Measurements from ENCODE around the gene POLRMT.
A peak's percentile ranks its signal among the peaks of the same experiment; 100 is the strongest.
"Not testable (repeated sequence)": the region's sequence is repeated elsewhere in the genome, so short reads cannot be mapped to it uniquely, and the experiment has no call there.

POLRMT gene

GRCh38 chr19:633068-633785, at the start of gene POLRMT:
TSS of gene POLRMT (minus strand) at chr19:633537. CDS start at chr19:633512, 25 bp downstream.
- peak; percentile 98 for DNase-seq (ENCODE audit: low spot score)

DNA sequence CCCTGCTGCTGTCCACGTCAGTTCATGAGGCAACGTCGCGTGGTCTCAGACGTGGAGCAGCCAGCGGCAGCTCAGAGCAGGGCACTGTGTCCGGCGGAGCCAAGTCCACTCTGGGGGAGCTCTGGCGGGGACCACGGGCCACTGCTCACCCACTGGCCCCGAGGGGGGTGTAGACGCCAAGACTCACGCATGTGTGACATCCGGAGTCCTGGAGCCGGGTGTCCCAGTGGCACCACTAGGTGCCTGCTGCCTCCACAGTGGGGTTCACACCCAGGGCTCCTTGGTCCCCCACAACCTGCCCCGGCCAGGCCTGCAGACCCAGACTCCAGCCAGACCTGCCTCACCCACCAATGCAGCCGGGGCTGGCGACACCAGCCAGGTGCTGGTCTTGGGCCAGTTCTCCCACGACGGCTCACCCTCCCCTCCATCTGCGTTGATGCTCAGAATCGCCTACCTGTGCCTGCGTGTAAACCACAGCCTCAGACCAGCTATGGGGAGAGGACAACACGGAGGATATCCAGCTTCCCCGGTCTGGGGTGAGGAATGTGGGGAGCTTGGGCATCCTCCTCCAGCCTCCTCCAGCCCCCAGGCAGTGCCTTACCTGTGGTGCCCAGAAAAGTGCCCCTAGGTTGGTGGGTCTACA, 49.5 kb upstream of the POLRMT start:
- DNase-seq (ENCODE audit: low spot score) = no peak

DNA sequence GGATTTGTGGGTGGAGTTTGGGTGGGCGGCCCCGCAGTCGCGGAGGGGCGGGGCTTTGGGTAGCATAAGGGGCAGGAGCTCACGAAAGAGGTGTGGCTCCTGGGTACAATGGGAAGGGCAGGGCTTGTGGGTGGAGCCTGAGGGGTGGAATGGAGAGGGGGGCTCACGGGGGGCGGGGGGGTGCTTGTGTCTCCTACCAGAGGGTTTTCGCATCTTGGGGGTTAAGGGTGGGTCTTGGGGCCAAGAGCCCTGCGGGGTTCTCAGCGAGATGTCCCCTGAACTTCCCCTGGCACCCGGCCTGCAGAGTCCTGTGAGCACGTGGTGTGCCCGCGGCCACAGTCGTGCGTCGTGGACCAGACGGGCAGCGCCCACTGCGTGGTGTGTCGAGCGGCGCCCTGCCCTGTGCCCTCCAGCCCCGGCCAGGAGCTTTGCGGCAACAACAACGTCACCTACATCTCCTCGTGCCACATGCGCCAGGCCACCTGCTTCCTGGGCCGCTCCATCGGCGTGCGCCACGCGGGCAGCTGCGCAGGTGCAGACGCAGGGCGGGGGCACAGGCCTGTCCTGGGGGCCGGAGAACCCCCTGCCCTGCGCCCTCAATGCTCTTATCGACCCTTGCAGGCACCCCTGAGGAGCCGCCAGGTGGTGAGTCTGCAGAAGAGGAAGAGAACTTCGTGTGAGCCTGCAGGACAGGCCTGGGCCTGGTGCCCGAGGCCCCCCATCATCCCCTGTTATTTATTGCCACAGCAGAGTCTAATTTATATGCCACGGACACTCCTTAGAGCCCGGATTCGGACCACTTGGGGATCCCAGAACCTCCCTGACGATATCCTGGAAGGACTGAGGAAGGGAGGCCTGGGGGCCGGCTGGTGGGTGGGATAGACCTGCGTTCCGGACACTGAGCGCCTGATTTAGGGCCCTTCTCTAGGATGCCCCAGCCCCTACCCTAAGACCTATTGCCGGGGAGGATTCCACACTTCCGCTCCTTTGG, 48.0 kb upstream of the POLRMT start:
- DNase-seq (ENCODE audit: low spot score) = no peak

DNA sequence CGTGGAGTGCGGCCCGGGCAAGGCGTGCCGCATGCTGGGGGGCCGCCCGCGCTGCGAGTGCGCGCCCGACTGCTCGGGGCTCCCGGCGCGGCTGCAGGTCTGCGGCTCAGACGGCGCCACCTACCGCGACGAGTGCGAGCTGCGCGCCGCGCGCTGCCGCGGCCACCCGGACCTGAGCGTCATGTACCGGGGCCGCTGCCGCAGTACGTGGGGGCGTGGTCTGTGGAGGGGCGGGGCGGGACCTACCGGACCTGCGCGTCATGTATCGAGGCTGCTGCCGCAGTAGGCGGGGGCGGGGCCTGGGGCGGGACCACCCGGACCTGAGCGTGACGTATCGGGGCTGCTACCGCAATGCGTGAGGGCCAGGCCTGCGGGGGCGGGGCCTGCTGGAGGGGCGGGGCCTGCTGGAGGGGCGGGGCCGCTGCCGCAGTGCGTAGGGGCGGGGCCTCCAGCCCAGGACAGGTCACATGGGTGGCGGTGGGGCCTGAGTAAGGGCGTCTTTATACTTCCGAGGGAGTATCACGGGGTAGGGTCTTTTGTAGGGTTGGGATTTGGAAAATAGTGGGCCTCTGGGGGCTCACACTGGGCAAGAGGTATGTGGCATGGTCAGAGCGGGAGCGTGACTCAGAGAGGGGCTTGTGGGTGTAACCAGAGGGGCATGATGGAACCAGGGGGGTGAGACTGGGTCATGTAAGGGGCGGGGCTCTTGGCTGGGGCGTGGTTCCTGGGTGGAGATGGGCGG, 47.1 kb upstream of the POLRMT start:
- peak; percentile 100 for DNase-seq (ENCODE audit: low spot score)

- DNase-seq (ENCODE audit: low spot score) = peak; percentile 77
Observed at GRCh38 chr19:679418-680286, 46.3 kb upstream of the POLRMT start.

DNA sequence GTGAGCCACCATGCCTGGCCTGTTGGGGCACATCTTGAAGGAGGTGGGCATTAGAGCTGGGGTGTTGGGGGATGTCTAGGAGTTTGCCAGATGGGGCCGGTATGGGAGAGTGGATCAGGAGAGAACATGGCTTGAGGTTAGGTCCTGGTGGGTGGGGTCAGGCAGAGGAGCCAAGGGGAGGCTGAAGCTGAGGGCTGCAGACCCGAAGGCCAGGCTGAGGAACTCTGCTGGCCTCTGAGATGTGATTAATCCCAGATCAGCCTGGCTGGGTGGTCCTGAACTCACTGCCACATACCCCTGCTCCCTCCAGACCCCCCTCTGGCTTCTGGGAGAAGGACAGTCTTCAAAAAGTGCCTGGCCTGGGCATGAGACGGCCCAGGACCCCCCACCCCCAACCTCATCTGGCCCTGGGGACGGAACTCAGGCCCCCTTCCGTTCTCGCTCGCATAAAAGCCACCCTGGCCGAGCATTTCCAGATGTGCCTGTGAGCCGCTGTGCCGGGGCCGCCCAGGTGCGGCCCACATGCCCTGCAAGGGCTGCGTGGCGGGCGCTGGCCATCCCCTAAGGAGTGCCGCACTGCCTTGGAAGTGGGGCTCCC, 45.6 kb upstream of the POLRMT start:
- DNase-seq (ENCODE audit: low spot score) = peak; percentile 59

DNA sequence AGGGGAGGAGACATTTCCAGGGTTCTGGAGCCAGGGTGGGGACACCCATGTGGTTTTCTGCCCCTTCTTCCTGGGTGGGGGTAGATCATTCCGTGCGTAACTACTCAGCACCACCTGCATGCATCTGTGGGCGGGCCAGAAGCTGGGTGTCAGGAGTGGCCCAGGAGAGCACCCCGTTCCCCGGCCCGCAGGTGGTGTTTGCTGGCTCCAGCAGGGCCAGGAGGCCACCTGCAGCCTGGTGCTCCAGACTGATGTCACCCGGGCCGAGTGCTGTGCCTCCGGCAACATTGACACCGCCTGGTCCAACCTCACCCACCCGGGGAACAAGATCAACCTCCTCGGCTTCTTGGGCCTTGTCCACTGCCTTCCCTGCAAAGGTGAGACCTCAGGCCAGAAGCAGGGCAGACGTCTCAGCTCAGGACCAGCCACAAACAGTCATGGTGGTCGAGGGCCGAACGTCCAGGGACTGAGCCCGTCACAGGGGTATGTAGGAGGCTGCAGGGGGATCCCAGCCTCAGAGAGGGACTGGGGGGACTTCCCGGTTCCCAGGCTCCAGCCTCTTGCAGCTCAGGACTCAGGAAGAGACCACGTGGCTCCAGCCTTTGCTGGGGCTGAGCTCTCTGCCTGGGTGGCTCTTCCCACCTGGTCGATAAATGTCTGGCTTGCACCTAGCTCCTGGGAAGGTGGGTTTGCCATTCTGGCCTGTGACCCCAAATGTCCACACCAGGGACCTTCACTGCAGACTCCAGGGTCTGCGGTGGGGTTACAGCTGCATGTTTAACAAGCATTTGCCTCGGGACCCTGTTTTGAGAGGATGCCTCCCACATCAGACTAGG, 44.5 kb upstream of the POLRMT start:
- DNase-seq (ENCODE audit: low spot score) = peak; percentile 47

DNA sequence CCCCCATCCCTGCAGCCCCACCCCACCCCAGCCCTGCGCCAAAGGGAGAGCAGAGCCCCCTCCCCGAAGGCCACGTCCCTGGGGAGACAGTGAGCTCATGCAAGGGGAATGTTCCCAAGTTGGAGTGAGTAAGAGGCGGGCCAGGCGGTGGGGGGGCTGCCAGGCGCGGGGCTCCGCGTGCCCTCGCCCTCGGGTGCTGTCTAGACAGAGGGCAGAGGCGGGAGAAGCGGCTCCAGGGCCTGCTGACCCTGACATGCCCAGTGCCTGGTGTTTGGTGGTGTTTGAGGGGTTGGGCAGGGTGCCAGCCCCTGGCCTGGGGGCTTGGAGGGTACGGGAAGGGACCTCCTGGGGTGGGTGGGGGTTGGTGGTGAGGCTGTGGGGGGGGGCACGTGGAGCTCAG, 43.9 kb upstream of the POLRMT start:
- DNase-seq (ENCODE audit: low spot score) = no peak

DNA sequence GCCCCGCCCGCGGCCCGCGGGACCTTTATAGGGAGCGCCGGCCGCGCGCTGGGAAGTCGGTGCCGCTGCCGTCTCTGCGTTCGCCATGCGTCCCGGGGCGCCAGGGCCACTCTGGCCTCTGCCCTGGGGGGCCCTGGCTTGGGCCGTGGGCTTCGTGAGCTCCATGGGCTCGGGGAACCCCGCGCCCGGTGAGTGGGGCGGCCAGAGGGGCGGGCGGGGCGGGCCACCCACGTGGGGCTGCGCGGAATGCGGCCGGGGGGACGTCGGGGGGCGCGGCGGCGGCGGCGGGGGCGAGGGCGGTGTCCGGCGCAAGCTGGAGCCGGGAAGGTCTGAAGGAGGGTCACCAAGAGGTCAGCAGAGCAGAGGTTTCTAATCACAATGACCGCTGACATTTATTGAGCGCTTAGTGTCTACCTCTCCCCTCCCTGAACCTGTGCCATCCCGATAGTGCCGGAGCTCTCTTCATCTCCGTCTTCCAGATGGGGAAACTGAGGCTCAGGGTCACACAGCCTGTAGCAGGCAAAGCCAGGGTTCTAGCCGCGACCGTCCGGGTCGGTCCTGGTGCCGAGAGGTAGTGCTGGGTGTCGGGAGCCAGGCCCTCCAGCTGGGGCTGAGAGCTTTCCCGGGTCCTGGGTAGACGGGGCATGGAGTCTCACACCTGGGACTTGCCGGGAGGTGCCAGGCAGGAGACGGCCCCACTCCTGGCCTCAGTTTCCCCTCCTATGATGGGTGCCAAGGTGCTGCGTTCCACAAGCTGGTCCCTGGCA, 43.2 kb upstream of the POLRMT start, which contains the start of gene FSTL3:
Gene FSTL3 (plus strand): TSS at position 54 of the 767 bp plus-strand sequence. CDS start 32 bp downstream, at position 86.
- peak; percentile 54 for DNase-seq (ENCODE audit: low spot score)

- DNase-seq (ENCODE audit: low spot score) = no peak
Observed at GRCh38 chr19:676007-676338, 42.6 kb upstream of the POLRMT start.

DNA sequence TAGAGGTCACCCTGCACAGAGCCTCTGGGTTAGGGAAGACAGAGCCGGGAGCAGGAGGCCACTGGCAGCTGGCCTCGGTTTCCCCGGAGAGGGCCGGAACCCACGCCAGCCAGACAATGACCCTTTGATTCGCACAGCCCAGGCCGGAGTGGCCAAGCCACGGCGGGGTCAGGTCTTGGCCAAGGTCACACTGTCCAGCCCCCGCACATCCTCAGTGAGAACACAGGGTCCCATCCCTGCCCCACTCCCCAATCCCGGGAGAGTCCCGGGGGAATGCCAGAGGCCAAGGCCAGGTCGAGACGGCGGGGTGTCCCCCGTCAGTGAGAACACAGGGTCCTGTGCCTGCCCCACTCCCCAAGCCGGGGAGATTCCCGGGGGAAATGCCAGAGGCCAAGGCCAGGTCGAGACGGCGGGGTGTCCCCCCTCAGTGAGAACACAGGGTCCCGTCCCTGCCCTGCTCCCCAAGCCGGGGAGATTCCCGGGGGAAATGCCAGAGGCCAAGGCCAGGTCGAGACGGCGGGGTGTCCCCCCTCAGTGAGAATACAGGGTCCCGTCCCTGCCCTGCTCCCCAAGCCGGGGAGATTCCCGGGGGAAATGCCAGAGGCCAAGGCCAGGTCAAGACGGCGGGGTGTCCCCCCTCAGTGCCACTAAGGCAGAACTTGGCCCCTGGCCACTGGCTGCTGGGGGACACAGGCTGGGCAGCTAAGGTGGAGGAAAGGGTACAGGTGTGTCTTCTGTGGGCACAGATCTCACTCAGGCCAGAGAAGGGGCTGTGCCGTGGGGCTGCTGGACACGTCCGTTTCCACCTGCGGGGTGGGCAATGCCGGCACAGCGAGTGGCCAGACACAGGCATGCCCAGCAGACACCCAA, 41.2 kb upstream of the POLRMT start:
- DNase-seq (ENCODE audit: low spot score) = peak; percentile 43

- DNase-seq (ENCODE audit: low spot score) = no peak
Observed at GRCh38 chr19:670609-671075, 37.3 kb upstream of the POLRMT start.

- DNase-seq (ENCODE audit: low spot score) = not testable (repeated sequence)
Observed at GRCh38 chr19:668675-669434, 35.5 kb upstream of the POLRMT start.

- not testable (repeated sequence) for DNase-seq (ENCODE audit: low spot score)
Observed at GRCh38 chr19:666985-667573, 33.7 kb upstream of the POLRMT start.

GRCh38 chr19:664913-665443, 31.6 kb upstream of the POLRMT start:
- peak; percentile 95 for DNase-seq (ENCODE audit: low spot score)

DNA sequence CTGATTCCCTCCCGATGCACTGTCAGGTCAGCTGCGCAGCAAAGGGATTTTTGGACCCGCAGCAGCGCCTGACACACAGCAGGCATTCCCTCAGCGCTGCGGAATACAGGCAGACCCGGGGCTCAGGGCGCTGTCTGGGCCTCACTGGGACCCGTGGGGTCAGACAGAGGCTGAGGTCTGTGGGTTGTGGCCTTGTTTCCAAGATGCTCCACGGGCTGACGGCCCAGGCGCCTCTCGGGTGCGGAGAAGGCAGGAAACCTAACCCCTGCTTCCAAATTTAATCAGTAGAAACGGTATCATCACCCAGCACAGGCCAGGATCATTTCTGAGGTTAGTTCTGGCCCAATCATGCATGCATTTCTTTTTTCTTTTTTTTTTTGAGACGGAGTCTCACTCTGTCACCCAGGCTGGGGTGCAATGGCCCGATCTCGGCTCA, 30.4 kb upstream of the POLRMT start:
- DNase-seq (ENCODE audit: low spot score) = no peak
